GM12878 (cell line): ENCODE results near the gene ZNF827.

ENCODE experiments used
- KAT2A ChIP-seq: conservative IDR thresholded peaks from 2 replicates; pipeline ENCODE4 v1.6.1; 2011; ENCODE audit warnings: low read depth, low read length; ENCODE audit not compliant: control insufficient read depth
- MXI1 ChIP-seq: fragments of 150-350 bp; IDR thresholded peaks from 2 replicates; pipeline ENCODE4 v1.6.1; 2011; ENCODE audit warnings: low read depth, mild to moderate bottlenecking, inconsistent platforms, low read length, improper control_type of control experiment
- NR2C1 ChIP-seq: fragments of 450-650 bp; IDR thresholded peaks from 2 replicates; pipeline ENCODE4 v1.6.1; 2017; ENCODE audit warnings: antibody characterized with exemption, mild to moderate bottlenecking, moderate library complexity
- POLR2A ChIP-seq: IDR thresholded peaks from 2 replicates; pipeline ENCODE4 v1.6.1; 2011; ENCODE audit warnings: low read depth, mild to moderate bottlenecking, low read length
- SP1 ChIP-seq: IDR thresholded peaks from one replicate; pipeline ENCODE4 v1.6.1; 2011; ENCODE audit warnings: low read depth, low read length
- YBX1 ChIP-seq: fragments of 450-650 bp; IDR thresholded peaks from 2 replicates; pipeline ENCODE4 v1.6.1; 2016; ENCODE audit warnings: antibody characterized with exemption
- TF ChIP-seq, protein P1 (sequence below), 3 experiments: IDR thresholded peaks in 2 of 3; conservative IDR thresholded peaks in 1 of 3; 2 replicates each; pipeline ENCODE4 v1.5.1; 2011; ENCODE audit warnings: low read depth in 3 of 3, low read length in 3 of 3, mild to moderate bottlenecking in 3 of 3, control low read depth in 2 of 3, moderate library complexity in 2 of 3, inconsistent platforms in 1 of 3, mixed read lengths in 1 of 3; ENCODE audit not compliant: control insufficient read depth in 2 of 3, insufficient read depth in 1 of 3; ENCODE audit errors: extremely low read depth in 1 of 3

GRCh38 chr4:145936142-145936996, 2.3 kb downstream of the ZNF827 start:
- TF ChIP-seq MXI1 (peak; percentile 57), SP1 (no peak), NR2C1 (peak; percentile 66), YBX1 (no peak), POLR2A (peak; percentile 68; the same call in 1 of the 2 replicates), KAT2A (no peak)
- TF ChIP-seq, protein P1, sequence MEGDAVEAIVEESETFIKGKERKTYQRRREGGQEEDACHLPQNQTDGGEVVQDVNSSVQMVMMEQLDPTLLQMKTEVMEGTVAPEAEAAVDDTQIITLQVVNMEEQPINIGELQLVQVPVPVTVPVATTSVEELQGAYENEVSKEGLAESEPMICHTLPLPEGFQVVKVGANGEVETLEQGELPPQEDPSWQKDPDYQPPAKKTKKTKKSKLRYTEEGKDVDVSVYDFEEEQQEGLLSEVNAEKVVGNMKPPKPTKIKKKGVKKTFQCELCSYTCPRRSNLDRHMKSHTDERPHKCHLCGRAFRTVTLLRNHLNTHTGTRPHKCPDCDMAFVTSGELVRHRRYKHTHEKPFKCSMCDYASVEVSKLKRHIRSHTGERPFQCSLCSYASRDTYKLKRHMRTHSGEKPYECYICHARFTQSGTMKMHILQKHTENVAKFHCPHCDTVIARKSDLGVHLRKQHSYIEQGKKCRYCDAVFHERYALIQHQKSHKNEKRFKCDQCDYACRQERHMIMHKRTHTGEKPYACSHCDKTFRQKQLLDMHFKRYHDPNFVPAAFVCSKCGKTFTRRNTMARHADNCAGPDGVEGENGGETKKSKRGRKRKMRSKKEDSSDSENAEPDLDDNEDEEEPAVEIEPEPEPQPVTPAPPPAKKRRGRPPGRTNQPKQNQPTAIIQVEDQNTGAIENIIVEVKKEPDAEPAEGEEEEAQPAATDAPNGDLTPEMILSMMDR (IDR thresholded peaks at IDR 0.05 in 2 of 3, conservative IDR thresholded peaks at IDR 0.05 in 1 of 3; ENCODE audit: control insufficient read depth in 2 of 3, extremely low read depth in 1 of 3, insufficient read depth in 1 of 3, low read depth in 3 of 3, low read length in 3 of 3) = peak; percentile 2 to 34 (median 19); a peak in 1 of 6 replicates
